GM19438 (cell line): ENCODE results near the gene FLOT2.
"Not testable (repeated sequence)": the region's sequence is repeated elsewhere in the genome, so short reads cannot be mapped to it uniquely, and the experiment has no call there.

Source experiments
- ATAC-seq: cut with Tn5 transposase; IDR thresholded peaks from one replicate; pipeline ENCODE4 v1.9.1; 2021; ENCODE audit warnings: low read depth; ENCODE audit not compliant: unreplicated experiment

Gene FLOT2, protein sequence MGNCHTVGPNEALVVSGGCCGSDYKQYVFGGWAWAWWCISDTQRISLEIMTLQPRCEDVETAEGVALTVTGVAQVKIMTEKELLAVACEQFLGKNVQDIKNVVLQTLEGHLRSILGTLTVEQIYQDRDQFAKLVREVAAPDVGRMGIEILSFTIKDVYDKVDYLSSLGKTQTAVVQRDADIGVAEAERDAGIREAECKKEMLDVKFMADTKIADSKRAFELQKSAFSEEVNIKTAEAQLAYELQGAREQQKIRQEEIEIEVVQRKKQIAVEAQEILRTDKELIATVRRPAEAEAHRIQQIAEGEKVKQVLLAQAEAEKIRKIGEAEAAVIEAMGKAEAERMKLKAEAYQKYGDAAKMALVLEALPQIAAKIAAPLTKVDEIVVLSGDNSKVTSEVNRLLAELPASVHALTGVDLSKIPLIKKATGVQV

DNA sequence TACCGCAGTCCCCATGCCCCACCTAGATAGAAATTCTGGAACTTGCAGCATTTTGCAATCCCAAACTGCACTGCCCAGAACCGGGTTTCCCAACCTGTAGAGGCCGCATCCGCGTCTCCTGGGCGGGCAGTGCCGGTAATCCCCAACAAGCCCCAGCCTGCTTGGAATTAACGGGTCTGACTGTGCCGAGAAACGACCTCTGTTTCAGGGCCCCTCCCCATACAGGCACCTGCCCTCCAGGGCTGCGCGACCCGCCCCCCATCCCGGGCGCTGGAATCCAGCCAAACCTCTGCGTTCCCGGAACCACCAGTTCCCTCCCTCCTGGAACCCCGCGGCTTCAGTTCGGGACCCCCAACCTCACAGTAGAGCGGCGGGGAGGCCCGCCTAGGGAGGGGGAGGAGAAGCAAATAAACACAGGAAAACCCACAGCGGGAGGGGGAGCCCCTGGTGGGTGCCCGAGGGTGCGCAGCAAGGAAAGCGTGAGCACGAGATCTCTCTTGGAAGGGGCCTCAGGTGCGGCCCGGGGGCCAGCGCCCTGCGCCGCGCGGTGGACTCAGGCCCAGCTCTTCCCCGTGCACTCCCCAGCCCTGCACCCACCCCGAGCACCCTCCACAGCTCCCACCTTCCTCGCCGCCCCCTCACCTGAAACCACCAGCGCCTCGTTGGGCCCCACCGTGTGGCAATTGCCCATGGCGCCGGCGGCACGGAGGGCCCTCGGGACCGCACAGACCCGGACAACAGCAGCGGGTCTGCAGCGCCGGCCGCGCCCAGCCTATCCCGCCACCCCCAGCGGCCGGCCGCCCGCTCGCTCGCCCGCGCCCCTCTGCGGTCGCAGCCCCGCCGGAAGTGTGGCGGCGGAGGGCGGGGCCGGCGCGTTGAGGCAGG, at the start of gene FLOT2:
TSS of gene FLOT2 (minus strand) at position 850 of the 885 bp plus-strand sequence. CDS start at position 691, 159 bp downstream.
- ATAC-seq: no peak

DNA sequence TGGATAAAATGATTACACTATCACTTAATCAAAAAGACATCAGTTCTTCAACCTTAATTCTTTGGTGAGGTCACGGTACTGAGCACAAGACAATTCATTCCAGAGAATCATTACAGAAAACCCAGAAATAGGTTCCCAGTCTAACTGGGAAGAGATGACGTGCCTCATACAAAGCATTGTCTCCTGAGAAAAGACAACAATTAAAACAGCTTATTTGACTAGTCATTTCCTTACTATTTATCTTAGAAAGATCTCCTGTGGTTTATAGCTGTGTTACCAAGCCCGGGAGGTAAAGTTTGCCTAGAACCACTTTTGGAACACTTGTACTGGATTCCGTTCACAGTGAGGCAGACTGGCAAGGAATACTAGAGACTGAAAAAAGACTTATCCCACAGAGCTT, 48.7 kb upstream of the FLOT2 start:
- ATAC-seq: no peak

DNA sequence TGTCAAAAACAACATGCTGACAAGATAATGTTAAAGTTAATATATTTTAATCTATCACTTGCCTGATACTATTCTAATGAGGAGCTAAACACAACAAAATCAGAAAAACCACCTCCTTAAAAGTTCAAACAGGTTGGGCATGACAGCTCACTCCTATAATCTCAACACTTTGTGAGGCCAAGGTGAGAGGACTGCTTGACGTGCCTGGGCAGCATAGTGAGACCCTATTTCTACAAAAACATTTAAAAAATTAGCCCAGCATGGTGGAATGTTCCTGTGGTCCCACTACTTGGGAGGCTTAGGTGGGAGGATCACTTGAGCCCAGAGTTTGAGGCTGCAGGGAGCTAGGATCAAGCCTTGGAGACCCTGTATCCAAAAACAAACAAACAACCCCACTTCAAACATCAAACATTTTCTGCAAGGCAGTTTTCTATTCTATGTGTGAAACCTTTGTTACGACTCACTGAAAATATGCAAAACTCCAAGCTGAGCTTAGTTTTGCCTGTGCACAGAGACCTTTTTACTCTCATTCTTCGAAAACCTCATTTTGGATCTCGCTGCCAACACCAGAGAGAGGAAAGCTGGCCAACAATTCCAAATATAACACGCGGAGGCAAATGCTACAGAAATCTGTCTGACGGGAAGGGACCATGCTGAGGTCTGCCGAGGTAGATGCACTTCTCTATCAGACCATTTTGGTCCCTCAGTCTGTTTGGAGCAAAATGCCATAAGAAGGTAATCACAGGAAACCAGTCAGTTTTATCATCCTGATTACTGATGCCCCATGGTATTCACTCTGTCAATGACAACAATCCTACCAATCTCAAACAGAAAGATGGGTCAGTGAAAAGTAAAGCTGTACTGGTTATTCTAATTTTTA, 47.6 kb upstream of the FLOT2 start:
- no peak for ATAC-seq

DNA sequence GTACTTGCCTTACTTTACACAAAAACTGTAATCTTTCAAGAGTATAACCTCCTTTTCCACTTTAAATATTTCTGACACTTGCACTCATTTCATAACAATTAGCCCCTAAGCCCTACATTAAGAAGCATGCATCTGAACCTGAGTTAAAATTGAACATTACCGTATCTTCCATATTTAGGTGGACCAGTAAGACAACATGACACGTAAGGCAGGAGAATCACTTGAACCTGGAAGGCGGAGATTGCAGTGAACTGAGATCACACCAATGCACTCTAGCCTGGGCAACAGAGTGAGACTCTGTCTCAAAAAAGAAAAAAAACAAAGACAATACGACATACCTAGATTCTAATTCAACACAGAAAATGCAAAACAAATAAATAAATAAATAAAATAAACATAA, 46.8 kb upstream of the FLOT2 start:
- no peak for ATAC-seq

DNA sequence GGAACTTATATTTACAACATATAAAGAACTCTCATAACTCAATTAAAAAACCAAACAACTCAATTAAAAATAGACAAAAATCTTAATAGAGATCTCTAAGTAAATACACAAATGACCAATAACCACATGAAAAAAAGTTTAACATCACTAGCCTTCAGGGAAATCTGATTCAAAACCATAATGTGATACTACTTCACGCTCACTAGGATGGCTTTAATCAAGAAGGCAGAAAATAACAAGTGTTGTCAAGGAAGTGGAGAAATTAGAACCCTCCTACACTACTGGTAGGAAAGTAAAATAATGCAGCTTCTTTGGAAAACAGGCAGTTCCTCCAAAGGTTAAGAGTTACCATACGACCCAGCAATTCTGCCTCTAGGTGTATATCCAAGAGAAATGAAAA, 45.4 kb upstream of the FLOT2 start:
- ATAC-seq: no peak

DNA sequence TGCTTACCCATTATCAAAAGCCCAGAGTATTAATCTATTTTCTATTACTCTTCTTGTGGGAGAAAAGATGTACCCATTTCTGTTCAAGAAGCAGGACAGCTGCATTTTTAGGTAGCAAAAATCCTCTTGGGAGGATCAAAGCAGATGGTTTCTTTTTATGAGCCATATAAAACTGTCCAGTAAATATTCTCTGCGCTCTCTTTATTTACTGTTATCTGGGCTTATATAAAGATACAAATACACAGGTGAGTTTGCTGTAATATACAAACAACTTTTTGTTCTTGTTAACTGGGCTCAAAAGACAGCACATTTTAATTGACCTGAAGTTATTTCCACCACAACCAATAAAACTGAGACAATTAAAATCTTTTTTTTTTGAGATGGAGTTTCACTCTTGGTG, 43.7 kb upstream of the FLOT2 start:
- ATAC-seq: no peak

DNA sequence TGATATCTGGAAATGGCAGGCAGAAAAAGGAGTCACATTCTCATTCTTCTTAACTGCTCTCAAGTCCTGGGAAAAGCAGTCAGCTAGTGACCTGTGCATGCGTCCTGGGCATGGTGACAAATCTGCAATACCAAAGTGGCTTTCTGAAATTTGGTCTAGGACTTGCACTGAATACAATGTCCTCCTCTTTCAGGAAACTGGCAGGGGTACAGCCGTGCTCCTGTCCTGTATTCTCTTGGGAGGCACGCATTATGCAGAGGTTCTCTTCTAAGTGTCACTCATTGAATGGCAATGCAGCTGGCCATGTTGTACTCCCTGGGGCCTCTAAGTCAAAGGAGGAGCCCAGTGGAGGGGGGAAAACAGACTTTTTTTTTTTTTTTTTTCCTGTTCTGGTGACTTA, 43.1 kb upstream of the FLOT2 start:
- ATAC-seq: no peak

DNA sequence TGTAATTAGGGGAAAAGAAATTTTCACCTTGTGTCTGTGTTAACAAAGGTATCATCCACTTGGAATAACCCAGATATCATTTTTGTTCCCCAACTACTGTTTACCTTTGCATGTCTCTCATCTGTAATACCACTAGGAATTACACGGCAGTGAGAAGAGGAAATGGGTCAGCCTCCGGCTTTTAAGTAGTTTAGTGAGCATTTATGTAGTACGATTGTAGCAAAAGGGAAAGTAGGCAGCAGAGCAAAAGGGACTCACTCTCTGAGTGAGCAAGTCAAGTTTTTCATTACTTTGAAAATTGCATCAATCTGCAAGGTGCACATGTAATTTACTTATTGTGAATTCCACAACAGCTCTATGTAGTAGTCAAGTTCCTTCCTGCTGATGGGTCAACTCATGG, 42.6 kb upstream of the FLOT2 start:
- ATAC-seq: no peak

DNA sequence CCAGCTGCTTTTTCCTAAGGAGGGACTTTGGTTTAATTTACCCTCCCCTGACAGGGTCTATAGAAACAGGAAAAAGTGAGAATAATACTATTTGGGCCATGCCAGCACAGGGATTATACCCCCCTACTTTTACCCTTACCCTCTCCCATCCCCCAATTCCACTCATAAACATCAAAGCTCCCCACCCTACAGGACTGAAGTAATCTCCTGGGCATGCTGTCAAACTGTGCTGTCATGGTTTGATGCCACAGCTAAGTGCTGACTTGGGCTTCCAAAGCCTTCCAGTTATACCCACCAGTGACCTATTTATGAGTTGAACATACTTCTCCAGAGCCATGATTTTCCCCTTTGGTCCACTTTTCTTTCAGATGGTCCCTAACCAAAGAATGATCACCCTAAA, 41.0 kb upstream of the FLOT2 start:
- ATAC-seq: no peak

DNA sequence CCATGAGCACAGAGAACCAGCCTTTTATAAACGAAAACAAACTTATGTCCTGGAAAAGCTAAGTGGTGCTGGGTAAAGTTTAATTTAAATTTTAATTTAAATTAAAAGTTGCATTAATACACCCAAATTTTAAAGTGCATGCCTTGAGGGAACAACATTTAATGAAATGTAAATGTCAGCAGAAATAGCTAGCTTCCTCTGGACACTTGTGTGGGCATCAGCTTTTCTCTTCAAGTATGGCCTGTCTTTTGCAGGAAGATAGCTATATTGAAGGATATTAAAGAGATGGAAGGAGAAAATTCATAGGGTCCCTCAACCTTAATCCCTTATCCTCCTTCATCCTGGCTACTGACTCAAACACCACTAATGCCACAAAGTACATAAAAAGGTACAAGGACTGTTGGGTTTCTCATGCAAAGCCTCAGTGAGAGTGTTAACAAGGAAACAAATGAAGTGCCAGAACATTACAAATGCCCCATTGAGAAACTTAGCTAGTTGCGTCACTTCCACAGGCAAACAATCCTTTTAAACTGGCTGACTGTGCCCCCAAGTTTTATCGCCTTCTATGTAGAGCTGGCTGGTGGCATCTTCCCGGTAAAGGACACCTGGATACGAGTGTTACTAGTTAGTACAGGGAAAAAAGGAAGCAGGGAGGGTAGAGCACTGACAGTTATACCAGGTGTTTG, 39.7 kb upstream of the FLOT2 start:
- ATAC-seq: no peak

DNA sequence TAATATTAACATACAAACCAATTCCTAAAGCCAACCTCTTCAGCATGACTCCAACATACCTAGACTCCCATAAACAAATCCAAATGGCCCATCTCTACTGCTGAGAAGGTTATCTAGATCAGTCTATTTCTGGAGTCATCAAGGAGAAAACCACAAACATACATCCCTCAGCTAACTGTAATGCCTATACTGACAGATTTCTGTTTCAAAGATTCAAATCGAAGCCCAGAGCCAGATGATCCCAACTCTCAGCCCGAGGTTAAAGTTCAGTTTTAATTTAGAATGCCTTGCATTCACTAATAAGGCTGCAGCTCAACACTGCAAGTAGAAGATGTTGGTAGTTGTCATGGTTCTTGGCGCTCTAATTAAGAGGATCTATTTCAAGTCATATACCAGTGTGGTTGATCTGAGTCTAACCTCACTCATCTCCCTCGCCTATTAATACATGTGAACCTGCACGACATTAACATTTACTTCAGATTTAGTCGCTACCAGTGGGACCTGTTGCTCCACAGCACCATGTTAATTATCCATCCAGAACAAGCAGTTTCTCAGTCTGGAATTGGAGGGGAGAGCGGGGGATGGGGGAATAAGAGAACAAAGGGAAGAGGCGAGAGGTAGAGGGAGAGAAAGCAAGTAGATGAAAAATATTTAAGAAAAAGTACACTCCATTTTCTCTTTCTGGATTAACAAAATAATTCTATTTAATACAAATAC, 38.4 kb upstream of the FLOT2 start:
- no peak for ATAC-seq

DNA sequence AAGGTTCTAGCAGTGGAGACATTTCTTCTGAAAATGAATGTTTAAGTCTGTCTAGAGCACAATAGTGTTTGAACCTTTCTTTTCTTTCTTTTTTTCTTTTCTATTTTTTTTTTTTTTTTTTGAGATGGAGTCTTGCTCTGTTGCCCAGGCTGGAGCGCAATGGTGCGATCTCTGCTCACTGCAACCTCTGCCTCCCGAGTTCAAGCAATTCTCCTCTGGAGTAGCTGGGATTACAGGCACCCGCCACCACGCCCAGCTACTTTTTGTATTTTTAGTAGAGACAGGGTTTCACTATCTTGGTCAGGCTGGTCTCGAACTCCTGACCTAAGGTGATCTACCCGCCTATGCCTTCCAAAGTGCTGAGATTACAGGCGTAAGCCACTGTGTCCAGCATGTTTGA, 37.0 kb upstream of the FLOT2 start:
- not testable (repeated sequence) for ATAC-seq

DNA sequence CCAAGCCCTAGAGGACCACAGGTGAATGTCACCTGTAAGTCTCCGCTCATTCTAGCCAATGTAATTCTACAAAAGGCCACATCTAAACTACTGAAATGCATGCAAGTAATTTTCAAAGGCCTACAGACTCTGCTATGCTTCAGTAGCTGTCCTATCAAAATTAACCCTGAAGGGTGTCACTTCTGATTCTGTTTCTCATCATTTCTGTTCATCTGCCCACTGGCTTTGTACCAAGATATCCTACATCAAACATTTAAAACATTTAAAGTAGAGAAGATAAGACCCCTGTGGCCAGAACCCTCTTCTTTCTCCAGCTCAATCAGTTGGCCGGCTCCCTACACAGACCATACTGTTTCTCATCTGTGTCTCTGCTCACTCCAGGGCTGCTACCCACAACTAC, 32.3 kb upstream of the FLOT2 start:
- ATAC-seq: no peak

DNA sequence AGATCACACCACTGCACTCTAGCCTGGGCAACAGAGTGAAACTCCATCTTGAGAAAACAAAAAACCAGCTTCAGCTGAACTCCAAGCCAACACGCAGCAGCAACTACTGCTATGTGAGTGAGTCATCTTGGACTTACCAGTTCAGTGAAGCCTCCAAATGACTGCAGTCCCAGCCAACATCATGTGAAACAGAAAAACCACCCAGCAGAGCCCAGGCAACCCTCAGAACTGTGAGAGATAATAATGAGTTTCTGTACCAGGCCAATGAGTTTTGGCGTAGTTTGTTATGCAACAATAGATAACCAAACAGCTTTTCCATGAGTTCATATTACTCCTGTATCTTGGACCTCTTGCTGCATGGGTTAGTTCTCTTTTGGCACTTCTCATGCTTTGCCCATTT, 30.5 kb upstream of the FLOT2 start:
- no peak for ATAC-seq

DNA sequence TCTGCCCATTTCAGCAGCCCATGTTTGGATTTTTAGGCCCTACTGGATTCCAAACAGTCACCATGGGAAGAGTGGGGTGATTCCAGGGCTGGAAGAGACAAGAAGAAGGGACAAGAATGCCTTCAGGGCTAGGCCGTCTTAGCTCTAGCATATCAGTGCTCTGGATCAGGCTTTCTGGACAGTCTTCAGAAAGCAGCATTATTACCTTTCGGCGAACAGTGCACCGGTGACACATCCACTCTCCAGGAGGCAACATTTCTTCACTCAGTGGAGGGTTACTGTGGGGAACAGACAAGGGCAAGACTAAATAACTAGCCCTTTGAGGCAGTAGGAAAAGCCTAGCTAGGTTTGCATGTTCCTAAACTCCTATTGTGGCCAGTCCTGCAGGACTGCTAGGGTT, 29.3 kb upstream of the FLOT2 start:
- ATAC-seq: no peak

DNA sequence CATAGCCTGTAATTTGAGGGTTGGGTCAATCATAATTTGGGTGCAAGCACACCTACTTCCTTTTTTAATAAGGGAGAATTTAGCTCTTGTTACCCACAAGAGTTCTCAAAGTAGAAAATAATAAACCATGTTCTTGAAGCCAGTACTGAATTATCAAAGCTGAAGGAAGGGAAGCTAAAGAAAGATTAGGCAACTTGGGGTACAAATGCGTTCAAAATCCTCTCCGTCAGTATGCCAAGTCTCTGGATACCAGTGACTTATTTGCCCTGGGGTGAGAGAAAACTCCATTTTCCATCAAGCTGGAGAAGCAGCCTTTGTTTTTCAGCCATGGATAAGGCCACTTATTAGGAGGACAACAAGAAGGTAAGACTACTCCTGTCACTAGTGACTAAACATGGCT, 28.8 kb upstream of the FLOT2 start:
- ATAC-seq: no peak

DNA sequence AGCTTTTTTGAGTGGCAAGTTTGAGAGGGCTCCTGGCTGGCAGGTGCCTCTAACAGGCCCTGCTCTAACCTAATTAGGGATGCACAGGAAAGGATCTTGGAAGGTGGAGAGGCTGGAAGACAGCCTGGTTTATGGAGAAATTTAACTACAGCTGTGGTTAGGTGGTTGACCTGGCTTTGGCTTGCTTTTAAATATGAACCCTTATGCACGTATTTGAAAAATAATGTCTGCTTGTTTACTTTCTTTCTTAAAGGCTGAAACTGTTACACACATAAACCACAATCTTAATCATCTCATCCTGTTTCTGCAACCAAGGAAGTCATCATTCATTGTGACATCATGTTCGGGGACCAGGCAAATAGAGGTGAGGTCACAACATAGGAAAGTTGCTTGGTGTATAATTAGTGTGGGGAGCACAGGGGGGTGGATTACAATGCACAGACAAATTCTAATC, 28.4 kb upstream of the FLOT2 start:
- ATAC-seq: no peak

DNA sequence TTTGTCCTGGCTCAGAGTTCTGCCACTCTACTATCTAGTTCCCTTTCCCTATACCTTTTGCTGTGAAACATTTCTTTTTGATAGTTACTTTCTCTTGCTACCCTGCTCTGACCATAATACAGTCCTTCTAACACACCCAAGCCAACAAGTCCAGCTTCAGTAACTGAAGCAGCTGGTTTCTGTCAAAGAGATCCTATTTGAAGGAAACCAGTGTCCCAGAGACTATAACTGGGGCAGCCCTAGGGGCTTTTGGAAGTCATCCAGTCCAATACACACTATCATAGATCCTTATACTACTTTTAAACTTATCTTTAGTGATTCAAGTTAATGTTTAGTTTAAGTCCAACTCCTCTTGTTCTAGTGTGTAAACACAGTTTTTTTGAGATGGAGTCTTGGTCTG, 22.7 kb upstream of the FLOT2 start:
- ATAC-seq: no peak

DNA sequence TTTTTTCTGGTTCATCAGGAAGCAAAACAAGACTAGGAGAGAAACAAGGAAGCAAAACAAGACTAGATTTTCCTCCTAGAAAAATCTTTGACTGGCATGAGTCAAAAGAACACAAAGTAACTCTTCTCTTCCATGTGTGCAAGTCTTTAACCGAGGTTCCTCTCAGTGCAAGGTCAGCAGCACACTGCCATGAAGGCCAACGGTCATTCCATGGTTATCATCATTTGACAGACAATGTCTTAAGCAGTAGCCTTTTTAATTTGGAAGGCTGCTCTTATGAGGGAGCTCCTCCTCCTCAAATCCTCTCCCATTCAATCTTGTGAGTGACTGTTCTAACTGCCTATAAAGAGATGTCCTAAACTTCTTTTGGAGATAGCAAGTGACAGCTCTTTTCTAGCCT, 20.8 kb upstream of the FLOT2 start:
- no peak for ATAC-seq

DNA sequence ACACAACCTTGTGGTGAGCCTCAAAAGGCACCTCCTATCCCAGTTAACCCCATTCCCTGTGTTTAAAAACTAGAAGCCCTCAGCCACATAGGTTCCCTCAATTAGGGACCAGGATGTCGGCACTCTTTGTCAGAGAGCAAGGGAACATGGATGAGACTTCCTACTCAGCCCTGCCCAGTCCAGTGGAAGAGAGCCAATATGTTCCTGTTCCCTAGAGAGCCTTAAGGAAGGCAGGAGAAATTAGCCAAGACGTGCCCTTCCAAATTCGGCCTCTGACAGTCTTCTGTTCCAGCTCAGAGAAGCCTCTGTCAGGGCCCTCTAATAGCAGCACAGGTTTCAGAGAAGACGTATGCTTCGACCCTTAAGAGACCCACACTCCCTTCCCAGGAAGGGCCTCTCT, 19.9 kb upstream of the FLOT2 start:
- no peak for ATAC-seq
